Measurements from ENCODE around the gene TFCP2L1. TPM values are rescaled to one million over a fixed set of nuclear protein-coding genes. Genes with fewer than 3 reads are reported as not detected.

Gene TFCP2L1
- total RNA-seq, 2 donors from 2014 or later = 0.03 TPM; not detected in 1

GRCh38 chr2:121187351-121187981, 97.5 kb downstream of the TFCP2L1 start:
- no peak for ATAC-seq (replicated peaks)
- H3K9me3 Mint-ChIP-seq = no peaks in the 10 kb centered on the region
- no peaks in the 10 kb centered on the region for H3K27me3 Mint-ChIP-seq
- H3K4me3 Mint-ChIP-seq = no peak overlapping the region
- no peaks in the 10 kb centered on the region for H3K4me1 Mint-ChIP-seq
- no peaks in the 10 kb centered on the region for H3K36me3 Mint-ChIP-seq (ENCODE audit: low read depth)
- H3K27ac Mint-ChIP-seq = no peak overlapping the region

- Mint-ChIP-seq H3K36me3 (ENCODE audit: low read depth) (no peaks in the 10 kb centered on the region), H3K4me3 (no peak overlapping the region), H3K4me1 (no peaks in the 10 kb centered on the region), H3K27ac (no peak overlapping the region), H3K9me3 (no peaks in the 10 kb centered on the region), H3K27me3 (no peaks in the 10 kb centered on the region)
- ATAC-seq (replicated peaks) = no peak
Observed at GRCh38 chr2:121186261-121186660, 98.7 kb downstream of the TFCP2L1 start.

DNA sequence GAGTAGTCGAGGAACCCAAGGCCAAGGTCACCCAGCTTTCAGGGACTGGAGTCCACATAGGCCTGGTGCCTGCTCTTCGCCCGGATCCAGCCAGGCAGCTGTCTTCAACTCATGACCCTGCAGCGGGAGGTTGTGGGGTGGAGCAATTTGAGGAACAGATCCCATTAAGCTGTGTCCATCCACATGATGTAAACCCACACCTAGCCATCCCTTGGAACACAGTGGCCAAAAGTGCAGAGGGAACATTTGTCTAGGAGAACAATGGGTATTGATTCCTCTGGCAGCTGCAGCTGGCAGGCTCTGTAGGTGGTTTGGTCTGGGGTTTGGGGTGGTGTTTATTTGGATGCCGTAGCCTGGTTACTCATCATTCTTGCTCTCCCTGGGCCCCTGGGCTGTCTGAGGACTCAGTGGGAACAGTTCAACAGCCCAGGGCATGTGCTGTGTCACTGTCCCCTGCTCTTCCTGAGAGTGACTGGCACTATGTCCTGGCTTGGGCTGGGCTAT, 99.4 kb downstream of the TFCP2L1 start:
- no peak for ATAC-seq (replicated peaks)

GRCh38 chr2:121185111-121185510, 99.9 kb downstream of the TFCP2L1 start:
- H3K36me3 Mint-ChIP-seq (ENCODE audit: low read depth) = no peaks in the 10 kb centered on the region
- no peak for ATAC-seq (replicated peaks)
- H3K27me3 Mint-ChIP-seq = no peaks in the 10 kb centered on the region
- H3K27ac Mint-ChIP-seq = no peak overlapping the region
- H3K4me3 Mint-ChIP-seq = no peak overlapping the region
- no peaks in the 10 kb centered on the region for H3K4me1 Mint-ChIP-seq
- no peaks in the 10 kb centered on the region for H3K9me3 Mint-ChIP-seq

More for the DNA sequence above, 99.4 kb downstream of the TFCP2L1 start:
- Mint-ChIP-seq H3K27ac (no peak overlapping the region), H3K9me3 (no peaks in the 10 kb centered on the region), H3K4me1 (no peaks in the 10 kb centered on the region), H3K36me3 (ENCODE audit: low read depth) (no peaks in the 10 kb centered on the region), H3K4me3 (no peak overlapping the region), H3K27me3 (no peaks in the 10 kb centered on the region)

GRCh38 chr2:121184248-121184862, 100.6 kb downstream of the TFCP2L1 start:
- no peaks in the 10 kb centered on the region for H3K36me3 Mint-ChIP-seq (ENCODE audit: low read depth)
- H3K27ac Mint-ChIP-seq = no peak overlapping the region
- H3K27me3 Mint-ChIP-seq = no peaks in the 10 kb centered on the region
- no peaks in the 10 kb centered on the region for H3K9me3 Mint-ChIP-seq
- H3K4me1 Mint-ChIP-seq = no peaks in the 10 kb centered on the region
- H3K4me3 Mint-ChIP-seq = no peak overlapping the region
- ATAC-seq (replicated peaks) = no peak

GRCh38 chr2:121182520-121182919, 102.5 kb downstream of the TFCP2L1 start:
- ATAC-seq (replicated peaks) = no peak
- H3K9me3 Mint-ChIP-seq = no peaks in the 10 kb centered on the region
- no peaks in the 10 kb centered on the region for H3K36me3 Mint-ChIP-seq (ENCODE audit: low read depth)
- no peak overlapping the region for H3K4me3 Mint-ChIP-seq
- H3K27me3 Mint-ChIP-seq = peaks cover 8% of the 10 kb centered on the region
- H3K4me1 Mint-ChIP-seq = no peaks in the 10 kb centered on the region
- H3K27ac Mint-ChIP-seq = no peak overlapping the region

DNA sequence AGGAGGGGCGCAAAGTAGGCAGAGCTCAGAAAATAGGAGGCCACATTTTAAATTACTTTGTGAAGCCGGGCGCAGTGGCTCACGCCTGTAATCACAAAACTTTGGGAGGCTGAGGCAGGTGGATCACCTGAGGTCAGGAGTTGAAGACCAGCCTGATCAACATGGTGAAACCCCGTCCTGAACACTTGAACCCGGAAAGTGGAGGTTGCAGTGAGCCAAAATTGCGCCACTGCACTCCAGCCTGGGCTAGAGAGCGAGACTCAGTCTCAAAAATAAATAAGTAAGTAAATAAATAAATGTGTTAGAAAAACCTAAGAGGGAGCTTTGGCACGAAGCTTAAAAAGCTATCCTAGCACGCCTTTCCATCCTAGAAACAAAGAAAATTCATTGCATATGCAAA, 105.5 kb downstream of the TFCP2L1 start:
- no peaks in the 10 kb centered on the region for H3K36me3 Mint-ChIP-seq (ENCODE audit: low read depth)
- peaks cover 12% of the 10 kb centered on the region for H3K27me3 Mint-ChIP-seq
- H3K4me1 Mint-ChIP-seq = no peaks in the 10 kb centered on the region
- no peaks in the 10 kb centered on the region for H3K9me3 Mint-ChIP-seq
- H3K27ac Mint-ChIP-seq = no peak overlapping the region
- H3K4me3 Mint-ChIP-seq = no peak overlapping the region
- no peak for ATAC-seq (replicated peaks)

DNA sequence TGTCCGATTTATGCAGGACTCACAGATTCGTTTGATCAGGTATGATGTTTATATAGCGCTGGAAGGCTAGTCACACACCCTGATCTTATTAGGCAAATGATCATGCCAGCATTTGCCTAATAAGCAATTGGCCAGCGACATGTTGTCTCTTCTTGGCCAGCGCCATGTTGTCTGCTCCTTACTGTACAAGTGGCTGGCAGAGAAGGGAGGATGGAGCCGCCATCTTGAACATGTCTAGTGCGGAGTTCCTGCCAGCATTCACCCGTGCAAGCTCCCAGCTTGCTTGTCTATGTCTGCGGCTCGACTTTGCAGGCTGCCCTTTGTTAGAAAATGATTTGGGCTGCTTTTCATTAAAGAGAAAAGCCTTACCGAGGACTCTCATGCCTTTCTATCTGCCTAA, 106.3 kb downstream of the TFCP2L1 start:
- Mint-ChIP-seq H3K27ac (no peak overlapping the region), H3K4me1 (no peaks in the 10 kb centered on the region), H3K9me3 (no peaks in the 10 kb centered on the region), H3K27me3 (peaks cover 14% of the 10 kb centered on the region), H3K4me3 (no peak overlapping the region), H3K36me3 (ENCODE audit: low read depth) (no peaks in the 10 kb centered on the region)
- ATAC-seq (replicated peaks) = no peak

DNA sequence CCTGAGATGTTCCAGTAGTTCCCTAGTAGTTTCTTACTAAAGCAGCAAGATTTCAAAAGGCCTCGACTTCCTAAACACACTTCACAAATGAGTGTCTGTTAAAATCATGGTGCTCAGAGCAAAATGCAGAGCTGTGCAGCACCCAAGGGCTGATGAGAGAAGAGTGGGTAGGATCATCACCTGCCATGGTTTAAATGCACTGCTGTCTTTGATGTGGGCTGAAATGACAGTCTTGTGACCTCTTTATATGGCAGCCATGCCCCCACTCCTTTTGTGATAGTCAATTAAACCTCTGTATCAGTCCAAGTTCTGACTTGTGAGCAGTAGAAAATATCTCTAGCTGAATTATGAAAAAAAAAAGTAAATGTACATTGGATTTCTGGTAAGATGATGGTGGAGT, 107.1 kb downstream of the TFCP2L1 start:
- H3K36me3 Mint-ChIP-seq (ENCODE audit: low read depth) = no peaks in the 10 kb centered on the region
- H3K4me1 Mint-ChIP-seq = no peaks in the 10 kb centered on the region
- no peak for ATAC-seq (replicated peaks)
- H3K4me3 Mint-ChIP-seq = no peak overlapping the region
- H3K27me3 Mint-ChIP-seq = peaks cover 17% of the 10 kb centered on the region
- H3K27ac Mint-ChIP-seq = no peak overlapping the region
- H3K9me3 Mint-ChIP-seq = no peaks in the 10 kb centered on the region

GRCh38 chr2:121175326-121175725, 109.7 kb downstream of the TFCP2L1 start:
- no peak for ATAC-seq (replicated peaks)
- Mint-ChIP-seq H3K4me3 (no peak overlapping the region), H3K9me3 (peaks cover 7% of the 10 kb centered on the region), H3K4me1 (no peaks in the 10 kb centered on the region), H3K36me3 (ENCODE audit: low read depth) (no peaks in the 10 kb centered on the region), H3K27ac (no peak overlapping the region), H3K27me3 (peaks cover 26% of the 10 kb centered on the region)

GRCh38 chr2:121173806-121174205, 111.2 kb downstream of the TFCP2L1 start:
- no peak overlapping the region for H3K27ac Mint-ChIP-seq
- no peaks in the 10 kb centered on the region for H3K4me1 Mint-ChIP-seq
- no peak overlapping the region for H3K4me3 Mint-ChIP-seq
- no peak for ATAC-seq (replicated peaks)
- peaks cover 7% of the 10 kb centered on the region for H3K9me3 Mint-ChIP-seq
- no peaks in the 10 kb centered on the region for H3K36me3 Mint-ChIP-seq (ENCODE audit: low read depth)
- peaks cover 26% of the 10 kb centered on the region for H3K27me3 Mint-ChIP-seq

GRCh38 chr2:121173112-121173511, 111.9 kb downstream of the TFCP2L1 start:
- no peak for ATAC-seq (replicated peaks)
- Mint-ChIP-seq H3K36me3 (ENCODE audit: low read depth) (no peaks in the 10 kb centered on the region), H3K4me3 (no peak overlapping the region), H3K27ac (no peak overlapping the region), H3K9me3 (peaks cover 7% of the 10 kb centered on the region), H3K27me3 (peaks cover 26% of the 10 kb centered on the region), H3K4me1 (no peaks in the 10 kb centered on the region)

- Mint-ChIP-seq H3K27me3 (peaks cover 21% of the 10 kb centered on the region), H3K9me3 (peaks cover 7% of the 10 kb centered on the region), H3K4me1 (no peaks in the 10 kb centered on the region), H3K36me3 (ENCODE audit: low read depth) (no peaks in the 10 kb centered on the region), H3K27ac (no peak overlapping the region), H3K4me3 (no peak overlapping the region)
- ATAC-seq (replicated peaks) = no peak
Observed at GRCh38 chr2:121172456-121172855, 112.5 kb downstream of the TFCP2L1 start.

DNA sequence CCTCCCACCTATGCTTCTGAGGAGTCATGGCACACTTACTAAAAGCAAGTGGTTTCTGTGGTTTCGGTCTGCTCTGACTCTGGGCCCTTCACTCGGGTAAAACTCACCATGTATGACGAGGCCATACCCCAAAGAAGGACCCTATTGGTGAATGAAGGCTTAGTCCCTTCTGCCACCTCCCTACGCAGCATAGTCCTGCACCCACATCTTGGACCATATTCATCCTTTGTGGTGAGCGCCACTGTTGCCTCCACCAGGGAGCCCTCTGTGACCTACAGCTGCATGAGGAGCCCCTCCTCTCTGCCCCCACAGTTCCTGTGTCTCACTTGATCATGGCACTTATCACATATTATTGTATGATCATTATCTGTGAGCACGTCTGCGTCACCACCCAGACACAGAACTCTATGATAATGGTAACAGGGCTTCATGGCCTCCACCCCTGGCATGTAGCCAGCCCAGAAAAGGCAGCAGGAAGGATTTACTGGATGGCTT, 113.3 kb downstream of the TFCP2L1 start:
- H3K36me3 Mint-ChIP-seq (ENCODE audit: low read depth) = no peaks in the 10 kb centered on the region
- peaks cover 7% of the 10 kb centered on the region for H3K9me3 Mint-ChIP-seq
- no peak overlapping the region for H3K4me3 Mint-ChIP-seq
- peaks cover 25% of the 10 kb centered on the region for H3K27me3 Mint-ChIP-seq
- ATAC-seq (replicated peaks) = peak; percentile 53
- H3K4me1 Mint-ChIP-seq = no peaks in the 10 kb centered on the region
- H3K27ac Mint-ChIP-seq = no peak overlapping the region

GRCh38 chr2:121170577-121170976, 114.4 kb downstream of the TFCP2L1 start:
- peaks cover 21% of the 10 kb centered on the region for H3K27me3 Mint-ChIP-seq
- H3K9me3 Mint-ChIP-seq = peaks cover 7% of the 10 kb centered on the region
- H3K36me3 Mint-ChIP-seq (ENCODE audit: low read depth) = no peaks in the 10 kb centered on the region
- no peak overlapping the region for H3K27ac Mint-ChIP-seq
- no peaks in the 10 kb centered on the region for H3K4me1 Mint-ChIP-seq
- ATAC-seq (replicated peaks) = no peak
- no peak overlapping the region for H3K4me3 Mint-ChIP-seq

All from activated T-helper 17 cell treated with anti-CD3 and anti-CD28 coated beads, Interleukin-2, amount 50 U/mL, for 72 hours (primary cell).